ENCODE measurements around the gene GPR179.

Gene GPR179

GRCh38 chr17:38352245-38353085 is 8.7 kb upstream of the GPR179 start:
- H3K4me1 Mint-ChIP-seq (ENCODE audit: low read depth) = peaks cover 43% of the 10 kb centered on the region
- peak overlapping the region; percentile 15 for H3K27ac Mint-ChIP-seq
- H3K4me3 Mint-ChIP-seq = peak overlapping the region; percentile 73
- DNase-seq (ENCODE audit: low spot score) = peak; percentile 13
- no peaks in the 10 kb centered on the region for H3K9me3 Mint-ChIP-seq
- no peaks in the 10 kb centered on the region for H3K27me3 Mint-ChIP-seq (ENCODE audit: low read depth)
- H3K36me3 Mint-ChIP-seq (ENCODE audit: low read depth) = peaks cover 7% of the 10 kb centered on the region

DNA sequence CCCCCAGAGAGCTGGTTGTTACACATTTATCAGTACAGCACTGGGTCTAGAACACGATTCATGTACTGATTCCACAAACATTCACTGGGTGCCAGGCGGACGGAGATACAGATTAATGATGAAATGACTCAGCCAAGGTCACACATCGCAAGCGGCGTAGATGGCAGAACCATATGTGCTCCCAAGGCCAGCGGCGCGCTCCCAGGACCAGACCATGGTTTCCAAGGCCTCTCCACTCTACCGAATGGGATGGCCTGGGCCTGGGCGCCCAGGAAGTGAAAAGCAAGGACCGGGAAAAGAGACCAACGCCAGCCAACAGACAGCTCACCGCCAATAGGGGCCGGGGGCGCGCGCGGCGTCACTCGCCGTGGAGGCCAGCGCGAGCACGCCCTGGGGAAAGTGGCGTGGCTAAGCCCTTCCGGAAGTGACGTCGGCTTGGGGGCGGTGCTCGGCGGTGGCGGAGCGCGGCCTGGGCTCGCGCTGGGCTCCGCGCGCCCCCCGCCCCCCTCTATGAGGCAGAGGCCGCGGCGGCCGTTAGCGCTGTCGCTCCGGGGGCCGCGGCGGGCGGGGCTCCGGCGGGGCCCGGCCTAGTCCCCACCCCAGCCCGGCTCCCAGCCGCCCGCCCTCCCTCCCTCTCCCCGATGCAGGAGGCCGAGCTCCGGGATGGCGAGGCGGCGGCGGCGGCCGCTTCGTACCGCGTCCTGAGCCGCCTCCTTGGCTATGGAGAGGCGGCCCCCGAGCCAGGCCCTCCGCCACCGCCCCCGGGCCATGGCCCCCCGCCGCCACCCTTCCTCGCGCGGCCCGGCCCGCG is 7.9 kb upstream of the GPR179 start, which contains the start of gene SOCS7:
SOCS7 (plus strand) TSS at position 433 of the 811 bp plus-strand sequence; CDS start at position 642, 209 bp downstream.
- Mint-ChIP-seq H3K4me1 (ENCODE audit: low read depth) (peaks cover 36% of the 10 kb centered on the region), H3K27ac (peak within 1 kb of the TSS; percentile 97), H3K27me3 (ENCODE audit: low read depth) (no peaks in the 10 kb centered on the region), H3K4me3 (peak within 1 kb of the TSS; percentile 91), H3K36me3 (ENCODE audit: low read depth) (peaks cover 3% of the 10 kb centered on the region), H3K9me3 (no peaks in the 10 kb centered on the region)
- peak; percentile 90 for DNase-seq (ENCODE audit: low spot score)

DNA sequence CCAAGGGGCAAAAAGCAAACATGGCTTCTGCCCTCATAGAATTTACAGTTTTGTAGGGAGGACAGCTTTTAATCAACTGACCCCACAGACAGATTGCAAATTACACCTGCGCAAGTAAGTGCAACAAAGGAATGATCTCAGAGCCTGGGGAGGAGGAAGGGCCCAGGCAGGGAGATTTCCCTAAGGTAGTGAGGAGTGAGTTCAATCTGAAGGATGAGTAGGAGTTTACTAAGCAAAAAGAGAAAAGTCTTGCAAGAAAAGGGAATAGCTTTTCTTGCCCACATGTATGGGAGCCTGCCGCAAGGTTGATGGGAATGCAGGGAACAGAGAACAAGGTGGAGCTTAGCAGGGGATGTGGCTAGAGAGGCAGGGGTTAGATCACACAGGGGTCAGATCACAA is 6.3 kb upstream of the GPR179 start:
- H3K4me1 Mint-ChIP-seq (ENCODE audit: low read depth) = peaks cover 30% of the 10 kb centered on the region
- no peak for DNase-seq (ENCODE audit: low spot score)
- H3K9me3 Mint-ChIP-seq = no peaks in the 10 kb centered on the region
- no peak overlapping the region for H3K27ac Mint-ChIP-seq
- H3K4me3 Mint-ChIP-seq = no peak overlapping the region
- peaks cover 3% of the 10 kb centered on the region for H3K36me3 Mint-ChIP-seq (ENCODE audit: low read depth)
- H3K27me3 Mint-ChIP-seq (ENCODE audit: low read depth) = peaks cover 2% of the 10 kb centered on the region

- peak; percentile 76 for DNase-seq (ENCODE audit: low spot score)
- Mint-ChIP-seq H3K27ac (no peak overlapping the region), H3K36me3 (ENCODE audit: low read depth) (peaks cover 3% of the 10 kb centered on the region), H3K4me1 (ENCODE audit: low read depth) (peaks cover 22% of the 10 kb centered on the region), H3K9me3 (no peaks in the 10 kb centered on the region), H3K27me3 (ENCODE audit: low read depth) (peaks cover 2% of the 10 kb centered on the region), H3K4me3 (no peak overlapping the region)
These were observed 5.5 kb upstream of the GPR179 start for GRCh38 chr17:38349097-38349730.

- H3K4me3 Mint-ChIP-seq = no peak overlapping the region
- H3K27me3 Mint-ChIP-seq (ENCODE audit: low read depth) = peaks cover 2% of the 10 kb centered on the region
These were observed 2.0 kb upstream of the GPR179 start for GRCh38 chr17:38345743-38346142.

GRCh38 chr17:38344420-38344745 is 627 bp upstream of the GPR179 start:
- no peak overlapping the region for H3K27ac Mint-ChIP-seq
- H3K36me3 Mint-ChIP-seq (ENCODE audit: low read depth) = no peaks in the 10 kb centered on the region
- no peak for DNase-seq (ENCODE audit: low spot score)
- peaks cover 3% of the 10 kb centered on the region for H3K4me1 Mint-ChIP-seq (ENCODE audit: low read depth)
- H3K4me3 Mint-ChIP-seq = no peak overlapping the region
- peaks cover 2% of the 10 kb centered on the region for H3K27me3 Mint-ChIP-seq (ENCODE audit: low read depth)
- H3K9me3 Mint-ChIP-seq = no peaks in the 10 kb centered on the region

More at GRCh38 chr17:38345743-38346142, 2.0 kb upstream of the GPR179 start:
- DNase-seq (ENCODE audit: low spot score) = no peak
- peaks cover 3% of the 10 kb centered on the region for H3K4me1 Mint-ChIP-seq (ENCODE audit: low read depth)
- no peaks in the 10 kb centered on the region for H3K9me3 Mint-ChIP-seq
- H3K27ac Mint-ChIP-seq = no peak overlapping the region
- no peaks in the 10 kb centered on the region for H3K36me3 Mint-ChIP-seq (ENCODE audit: low read depth)

DNA sequence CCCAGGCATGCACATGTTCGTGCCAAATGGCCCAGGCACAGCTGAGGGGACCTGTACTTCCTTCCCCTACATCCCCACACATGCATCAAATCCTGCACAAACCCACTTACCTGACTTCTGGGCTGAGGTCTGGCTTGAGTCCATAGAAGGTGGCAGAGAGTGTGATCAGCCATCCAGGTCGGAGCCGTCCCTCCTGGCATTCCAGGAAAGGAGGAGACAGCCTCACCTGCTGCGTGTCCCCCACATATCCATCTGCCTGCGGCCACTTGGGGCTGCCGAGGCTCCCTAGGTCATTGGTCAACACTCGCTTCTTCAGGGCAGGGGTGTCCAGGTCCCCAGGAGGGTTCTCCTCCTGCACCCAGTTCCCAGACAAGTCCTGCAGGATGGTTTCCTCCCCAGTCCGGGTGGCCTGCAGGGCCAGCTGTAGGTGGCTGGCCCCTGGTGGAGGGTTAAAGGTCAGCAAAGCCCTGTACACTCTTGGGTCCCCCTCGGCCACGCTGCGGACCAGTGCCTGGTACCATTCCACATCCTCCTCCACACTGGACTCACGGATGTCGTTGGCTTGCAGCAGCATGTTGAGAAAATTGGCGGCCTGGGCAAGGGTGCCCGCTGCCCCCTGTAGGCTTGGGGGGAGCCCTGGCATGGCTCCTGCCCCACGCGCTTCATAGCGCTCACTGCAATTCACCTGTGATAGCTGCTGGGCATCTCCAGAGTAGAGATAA is 709 bp downstream of the GPR179 start:
- DNase-seq (ENCODE audit: low spot score) = no peak
- H3K27ac Mint-ChIP-seq = no peak overlapping the region
- H3K36me3 Mint-ChIP-seq (ENCODE audit: low read depth) = no peaks in the 10 kb centered on the region
- no peaks in the 10 kb centered on the region for H3K9me3 Mint-ChIP-seq
- no peaks in the 10 kb centered on the region for H3K4me1 Mint-ChIP-seq (ENCODE audit: low read depth)
- H3K27me3 Mint-ChIP-seq (ENCODE audit: low read depth) = peaks cover 2% of the 10 kb centered on the region
- no peak overlapping the region for H3K4me3 Mint-ChIP-seq

DNA sequence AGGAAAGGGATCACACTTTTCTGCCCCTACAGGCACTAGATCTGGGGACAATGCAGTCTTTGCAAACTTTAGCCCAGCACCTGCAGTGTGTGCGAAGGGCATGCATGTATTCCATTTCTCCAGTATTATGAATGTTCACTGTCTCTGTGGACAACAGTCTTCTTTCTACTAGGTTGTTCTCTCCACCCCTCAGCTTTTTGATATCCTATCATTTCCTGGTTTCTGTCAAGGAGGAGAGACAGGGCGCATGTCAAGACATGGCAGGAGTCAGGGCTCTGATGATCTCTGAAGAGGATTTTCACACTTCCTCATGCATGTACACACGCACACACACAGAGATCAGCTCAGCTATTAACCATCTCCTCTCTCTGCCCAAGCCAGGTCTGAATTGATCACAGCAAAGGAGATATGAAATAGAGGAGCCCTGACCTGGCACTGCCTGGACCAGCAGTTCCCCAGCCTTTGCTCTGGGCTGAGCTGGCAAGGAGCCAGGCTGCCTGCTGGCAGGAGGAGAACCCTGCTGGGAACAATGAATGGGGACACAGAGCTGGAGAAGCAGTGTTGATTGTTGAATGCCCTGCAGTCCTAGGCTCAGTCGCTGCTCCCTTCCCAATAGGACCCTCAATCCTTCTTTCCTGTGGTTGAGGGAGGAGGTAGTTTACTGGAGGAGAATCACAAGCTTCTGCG is 2.6 kb downstream of the GPR179 start:
- Mint-ChIP-seq H3K36me3 (ENCODE audit: low read depth) (no peaks in the 10 kb centered on the region), H3K4me3 (no peak overlapping the region), H3K9me3 (no peaks in the 10 kb centered on the region), H3K27ac (no peak overlapping the region), H3K27me3 (ENCODE audit: low read depth) (peaks cover 2% of the 10 kb centered on the region), H3K4me1 (ENCODE audit: low read depth) (no peaks in the 10 kb centered on the region)
- no peak for DNase-seq (ENCODE audit: low spot score)

DNA sequence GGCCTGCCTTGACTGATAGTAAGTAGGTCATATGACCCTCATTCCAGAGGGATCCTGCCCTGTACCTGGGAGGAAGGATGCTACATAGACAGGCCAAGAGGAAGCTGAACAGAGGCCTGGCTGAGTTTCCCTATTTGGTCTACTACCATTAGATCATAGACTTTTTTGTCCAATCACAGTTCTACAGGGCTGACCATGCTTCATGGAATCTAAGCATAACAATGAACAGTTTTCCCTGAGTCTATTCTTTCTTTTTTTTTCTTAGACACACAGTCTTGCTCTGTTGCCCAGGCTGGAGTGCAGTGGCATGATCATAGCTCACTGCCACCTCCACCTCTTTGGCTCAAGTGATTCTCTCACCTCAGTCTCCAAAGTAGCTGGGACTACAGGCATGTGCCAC is 3.9 kb downstream of the GPR179 start:
- H3K9me3 Mint-ChIP-seq = no peaks in the 10 kb centered on the region
- no peaks in the 10 kb centered on the region for H3K4me1 Mint-ChIP-seq (ENCODE audit: low read depth)
- no peak for DNase-seq (ENCODE audit: low spot score)
- H3K4me3 Mint-ChIP-seq = no peak overlapping the region
- no peaks in the 10 kb centered on the region for H3K27me3 Mint-ChIP-seq (ENCODE audit: low read depth)
- H3K36me3 Mint-ChIP-seq (ENCODE audit: low read depth) = no peaks in the 10 kb centered on the region
- no peak overlapping the region for H3K27ac Mint-ChIP-seq

GRCh38 chr17:38338535-38338934 is 5.2 kb downstream of the GPR179 start:
- H3K4me3 Mint-ChIP-seq = no peak overlapping the region
- DNase-seq (ENCODE audit: low spot score) = no peak
- H3K9me3 Mint-ChIP-seq = no peaks in the 10 kb centered on the region
- H3K36me3 Mint-ChIP-seq (ENCODE audit: low read depth) = no peaks in the 10 kb centered on the region
- H3K4me1 Mint-ChIP-seq (ENCODE audit: low read depth) = no peaks in the 10 kb centered on the region
- no peaks in the 10 kb centered on the region for H3K27me3 Mint-ChIP-seq (ENCODE audit: low read depth)
- no peak overlapping the region for H3K27ac Mint-ChIP-seq

DNA sequence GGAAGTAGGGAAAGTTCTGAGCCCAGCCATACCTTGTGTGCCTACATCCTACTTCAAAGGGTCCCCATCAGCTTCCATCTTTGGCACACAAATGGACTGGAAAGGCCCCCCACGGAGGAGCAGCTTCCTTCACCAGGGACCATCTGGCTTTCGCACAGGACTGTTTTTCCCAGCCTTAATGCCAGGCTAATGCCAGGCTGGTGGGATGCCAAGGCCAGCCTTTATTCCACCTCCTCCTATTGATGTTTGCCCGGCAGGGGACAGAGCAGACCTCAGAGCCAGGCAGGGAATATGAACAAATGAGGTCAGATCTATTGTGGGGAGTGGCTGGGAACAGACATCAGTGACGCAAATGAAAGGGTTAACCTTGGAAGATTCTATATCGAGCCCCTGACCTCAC is 5.7 kb downstream of the GPR179 start:
- Mint-ChIP-seq H3K27ac (no peak overlapping the region), H3K36me3 (ENCODE audit: low read depth) (no peaks in the 10 kb centered on the region), H3K4me1 (ENCODE audit: low read depth) (no peaks in the 10 kb centered on the region), H3K4me3 (no peak overlapping the region), H3K9me3 (no peaks in the 10 kb centered on the region), H3K27me3 (ENCODE audit: low read depth) (no peaks in the 10 kb centered on the region)
- no peak for DNase-seq (ENCODE audit: low spot score)

- H3K27me3 Mint-ChIP-seq (ENCODE audit: low read depth) = no peaks in the 10 kb centered on the region
- no peaks in the 10 kb centered on the region for H3K4me1 Mint-ChIP-seq (ENCODE audit: low read depth)
- H3K4me3 Mint-ChIP-seq = no peak overlapping the region
- no peak overlapping the region for H3K27ac Mint-ChIP-seq
- no peaks in the 10 kb centered on the region for H3K9me3 Mint-ChIP-seq
- no peaks in the 10 kb centered on the region for H3K36me3 Mint-ChIP-seq (ENCODE audit: low read depth)
- no peak for DNase-seq (ENCODE audit: low spot score)
These were observed 6.9 kb downstream of the GPR179 start for GRCh38 chr17:38336838-38337237.

Measured in T-helper 2 cell treated with Interferon-gamma antibody and Interleukin-4, amounts not matched to agents 5 μg/mL and 100 μg/mL, for 36 hours (primary cell).